ENCODE results near the gene MRPL27.
"Not testable (repeated sequence)": the region's sequence is repeated elsewhere in the genome, so short reads cannot be mapped to it uniquely, and the experiment has no call there.

- not testable (repeated sequence) for TF ChIP-seq CTCF (IDR thresholded peaks at IDR 0.05; ENCODE audit: low read depth, low read length); EZH2phosphoT487 (IDR thresholded peaks at IDR 0.05; ENCODE audit: low read depth)
These were observed 25.7 kb upstream of the MRPL27 start for GRCh38 chr17:50398672-50399071.
